Breast epithelium (tissue), 4 donors: ENCODE results near the gene ITIH5. TPM values are rescaled to one million over a fixed set of nuclear protein-coding genes. Genes with fewer than 3 reads are reported as not detected.

Experiments
- DNase-seq, 2 donors: peaks; one replicate each; pipeline ENCODE4 v3.0.0-alpha.2; 2019; ENCODE audit warnings: low spot score in 2 of 2
- H3K27ac ChIP-seq, 2 donors: fragments of 200-600 bp; sonication (generic) in 1 of 2; one replicate each; pipeline ENCODE4 v1.5.1; 2016 to 2019; ENCODE audit warnings: mild to moderate bottlenecking in 1 of 2
- H3K27me3 ChIP-seq, 2 donors: fragments of 200-600 bp; sonication (generic) in 1 of 2; one replicate each; pipeline versions ENCODE4 v1.5.1 to v1.6.0; 2017 to 2019; ENCODE audit warnings: control low read depth in 1 of 2, mild to moderate bottlenecking in 1 of 2
- H3K36me3 ChIP-seq: fragments of 200-600 bp; one replicate; pipeline ENCODE4 v1.5.1; 2019
- H3K4me1 ChIP-seq, 2 donors: fragments of 200-600 bp; sonication (generic); one replicate each; pipeline ENCODE4 v1.5.1; 2016 to 2019; ENCODE audit warnings: control low read depth in 1 of 2
- H3K4me3 ChIP-seq, 3 donors: fragments of 200-600 bp; sonication (generic); 1 replicate in 2 of 3; 2 replicates in 1 of 3; pipeline ENCODE4 v1.5.1; 2016 to 2019; ENCODE audit warnings: mild to moderate bottlenecking in 3 of 3, moderate library complexity in 2 of 3
- H3K9me3 ChIP-seq, 2 donors: fragments of 200-600 bp; sonication (generic) in 1 of 2; one replicate each; pipeline ENCODE4 v1.5.1; 2016 to 2019; ENCODE audit warnings: control low read depth in 1 of 2
- POLR2A ChIP-seq: fragments of 450-650 bp; IDR thresholded peaks from one replicate; pipeline ENCODE4 v1.6.1; 2016; ENCODE audit warnings: antibody characterized with exemption, mild to moderate bottlenecking, moderate library complexity
- POLR2AphosphoS5 ChIP-seq, 3 donors: sonication (generic); formaldehyde crosslinking; IDR thresholded peaks; one replicate each; pipeline ENCODE4 v1.6.1; 2017; ENCODE audit warnings: antibody characterized with exemption in 3 of 3
- intact Hi-C: fragments of 100-400 bp; cut with DNase I; formaldehyde crosslinking; loops from one replicate; pipeline ENCODE4 v1.15.1; 2023; ENCODE audit warnings: low total_unique reads
- total RNA-seq, 3 donors: library from RNA; depleted of rRNA; stranded (reverse); fragments of >200 nt; gene quantifications; one replicate each; pipeline ENCODE4 v1.1.0, GENCODE V29; 2016
- TF ChIP-seq, protein P1 (sequence below), 3 donors: fragments of 450-650 bp; IDR thresholded peaks; one replicate each; pipeline ENCODE4 v1.5.1; 2016 to 2017; ENCODE audit warnings: antibody characterized with exemption in 3 of 3, mild to moderate bottlenecking in 3 of 3, moderate library complexity in 3 of 3

Gene ITIH5
- total RNA-seq, 3 donors from 2014 or later: 18.7 to 407 (median 54.1) TPM

- no peaks in the 10 kb centered on the region for H3K36me3 ChIP-seq
- H3K4me1 ChIP-seq: no peaks in the 10 kb centered on the region
- intact Hi-C loops: no loop called here
- no peak for DNase-seq
- H3K27me3 ChIP-seq: peaks cover 0 to 7% of the 10 kb centered on the region in 2 donors
- H3K4me3 ChIP-seq: no peak overlapping the region
- H3K9me3 ChIP-seq: no peaks in the 10 kb centered on the region
- H3K27ac ChIP-seq: no peak overlapping the region
- TF ChIP-seq, protein P1, sequence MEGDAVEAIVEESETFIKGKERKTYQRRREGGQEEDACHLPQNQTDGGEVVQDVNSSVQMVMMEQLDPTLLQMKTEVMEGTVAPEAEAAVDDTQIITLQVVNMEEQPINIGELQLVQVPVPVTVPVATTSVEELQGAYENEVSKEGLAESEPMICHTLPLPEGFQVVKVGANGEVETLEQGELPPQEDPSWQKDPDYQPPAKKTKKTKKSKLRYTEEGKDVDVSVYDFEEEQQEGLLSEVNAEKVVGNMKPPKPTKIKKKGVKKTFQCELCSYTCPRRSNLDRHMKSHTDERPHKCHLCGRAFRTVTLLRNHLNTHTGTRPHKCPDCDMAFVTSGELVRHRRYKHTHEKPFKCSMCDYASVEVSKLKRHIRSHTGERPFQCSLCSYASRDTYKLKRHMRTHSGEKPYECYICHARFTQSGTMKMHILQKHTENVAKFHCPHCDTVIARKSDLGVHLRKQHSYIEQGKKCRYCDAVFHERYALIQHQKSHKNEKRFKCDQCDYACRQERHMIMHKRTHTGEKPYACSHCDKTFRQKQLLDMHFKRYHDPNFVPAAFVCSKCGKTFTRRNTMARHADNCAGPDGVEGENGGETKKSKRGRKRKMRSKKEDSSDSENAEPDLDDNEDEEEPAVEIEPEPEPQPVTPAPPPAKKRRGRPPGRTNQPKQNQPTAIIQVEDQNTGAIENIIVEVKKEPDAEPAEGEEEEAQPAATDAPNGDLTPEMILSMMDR (IDR thresholded peaks at IDR 0.05): no peak
- TF ChIP-seq POLR2A (no peak), POLR2AphosphoS5 (IDR thresholded peaks at IDR 0.05) (no peak)
These were observed 146.0 kb downstream of the ITIH5 start for GRCh38 chr10:7520507-7521485.

DNA sequence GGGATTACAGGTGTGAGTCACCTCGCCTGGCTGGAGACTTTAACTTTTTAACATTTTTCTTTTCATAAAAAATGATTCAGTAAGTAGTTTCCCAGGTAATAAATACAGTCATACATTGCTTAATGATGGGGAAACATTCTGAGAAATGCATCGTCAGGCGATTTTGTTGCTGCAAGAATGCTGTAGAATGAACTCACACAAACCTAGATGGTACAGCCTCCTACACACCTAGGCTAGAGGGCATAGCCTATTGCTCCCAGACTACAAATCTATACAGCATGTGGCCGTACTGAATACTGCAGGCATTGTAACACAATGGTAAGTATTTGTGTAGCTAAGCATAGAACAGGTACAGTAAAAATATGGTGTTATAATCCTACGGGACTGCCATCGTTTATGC, 147.4 kb downstream of the ITIH5 start:
- H3K27me3 ChIP-seq: peaks cover 0 to 7% of the 10 kb centered on the region in 2 donors
- intact Hi-C loops: no loop called here
- no peaks in the 10 kb centered on the region for H3K4me1 ChIP-seq
- no peaks in the 10 kb centered on the region for H3K9me3 ChIP-seq
- no peaks in the 10 kb centered on the region for H3K36me3 ChIP-seq
- DNase-seq: no peak
- TF ChIP-seq POLR2A: no peak
- TF ChIP-seq, protein P1 (IDR thresholded peaks at IDR 0.05): no peak
- H3K27ac ChIP-seq: no peak overlapping the region
- no peak overlapping the region for H3K4me3 ChIP-seq

GRCh38 chr10:7518693-7519092, 148.1 kb downstream of the ITIH5 start:
- TF ChIP-seq POLR2AphosphoS5 (IDR thresholded peaks at IDR 0.05): no peak
- TF ChIP-seq, protein P1 (IDR thresholded peaks at IDR 0.05): no peak
- TF ChIP-seq POLR2A: no peak
- Histone ChIP-seq H3K9me3 (no peaks in the 10 kb centered on the region), H3K27ac (no peak overlapping the region), H3K36me3 (no peaks in the 10 kb centered on the region), H3K4me3 (no peak overlapping the region), H3K4me1 (no peaks in the 10 kb centered on the region), H3K27me3 (peaks cover 0 to 4% of the 10 kb centered on the region in 2 donors)
- no peak for DNase-seq
- intact Hi-C loops: no loop called here

GRCh38 chr10:7515439-7515838, 151.3 kb downstream of the ITIH5 start:
- TF ChIP-seq POLR2A: no peak
- TF ChIP-seq POLR2AphosphoS5 (IDR thresholded peaks at IDR 0.05): no peak
- TF ChIP-seq, protein P1 (IDR thresholded peaks at IDR 0.05): no peak

GRCh38 chr10:7513936-7514335, 152.8 kb downstream of the ITIH5 start:
- intact Hi-C loops: loop anchor here (5.0 kb wide), 1 partner anchor 1728 kb away; no protein-coding TSS in a partner anchor
- Histone ChIP-seq H3K4me3 (no peak overlapping the region), H3K27me3 (no peaks in the 10 kb centered on the region), H3K4me1 (no peaks in the 10 kb centered on the region), H3K36me3 (no peaks in the 10 kb centered on the region), H3K9me3 (peaks cover 0 to 8% of the 10 kb centered on the region in 2 donors), H3K27ac (no peak overlapping the region)
- DNase-seq: no peak
- TF ChIP-seq, protein P1 (IDR thresholded peaks at IDR 0.05): no peak
- TF ChIP-seq POLR2AphosphoS5 (IDR thresholded peaks at IDR 0.05) (no peak), POLR2A (no peak)

More at GRCh38 chr10:7515439-7515838, 151.3 kb downstream of the ITIH5 start:
- H3K36me3 ChIP-seq: no peaks in the 10 kb centered on the region
- H3K4me1 ChIP-seq: no peaks in the 10 kb centered on the region
- H3K9me3 ChIP-seq: peaks cover 0 to 6% of the 10 kb centered on the region in 2 donors
- DNase-seq: no peak
- no peak overlapping the region for H3K27ac ChIP-seq
- H3K27me3 ChIP-seq: no peaks in the 10 kb centered on the region
- intact Hi-C loops: no loop called here
- no peak overlapping the region for H3K4me3 ChIP-seq
